GM10248 (cell line): ENCODE results near the gene SERPINA5.

ENCODE experiments used
- CTCF ChIA-PET: fragments of 300-600 bp; sonication (Branson Sonifier 250); formaldehyde crosslinking; extraction: SDS; loops from one replicate; lab custom pipeline; 2021; ENCODE audit warnings: antibody characterized with exemption; lab: Yijun Ruan, JAX
- POLR2A ChIA-PET: fragments of 350-650 bp; sonication (Branson Sonifier 250); formaldehyde crosslinking; extraction: SDS; loops from one replicate; lab custom pipeline; 2020; ENCODE audit warnings: antibody characterized with exemption; lab: Yijun Ruan, JAX
- DNase-seq: peaks from one replicate; pipeline ENCODE4 v3.0.0; 2012; ENCODE audit errors: extremely low spot score
- CTCF ChIP-seq: IDR thresholded peaks from 2 replicates; pipeline ENCODE4 v1.5.1; 2012; ENCODE audit warnings: mild to moderate bottlenecking, low read depth; ENCODE audit errors: extremely low read depth, missing control alignments, control extremely low read depth

Gene SERPINA5

GRCh38 chr14:94594441-94594840 is 13.2 kb downstream of the SERPINA5 start:
- no peak for TF ChIP-seq CTCF
- no peak for DNase-seq
- CTCF ChIA-PET, result no interaction called here
- POLR2A ChIA-PET, result no interaction called here

- CTCF ChIA-PET, result interaction anchor here (0.7 kb wide), 1 partner anchor 9 kb away, joined by 3 read pairs; no protein-coding TSS in a partner anchor
- no peak for TF ChIP-seq CTCF
- no peak for DNase-seq
- POLR2A ChIA-PET, result no interaction called here
These were observed 14.7 kb downstream of the SERPINA5 start for GRCh38 chr14:94595912-94596311.

- no peak for DNase-seq
- CTCF ChIA-PET, result no interaction called here
- POLR2A ChIA-PET, result no interaction called here
- no peak for TF ChIP-seq CTCF
These were observed 15.1 kb downstream of the SERPINA5 start for GRCh38 chr14:94596361-94596760.

GRCh38 chr14:94597788-94598187 is 16.6 kb downstream of the SERPINA5 start:
- no peak for TF ChIP-seq CTCF
- no peak for DNase-seq
- ChIA-PET CTCF (no interaction called here), POLR2A (no interaction called here)

- ChIA-PET CTCF (no interaction called here), POLR2A (no interaction called here)
- no peak for TF ChIP-seq CTCF
- DNase-seq, result no peak
These were observed 17.2 kb downstream of the SERPINA5 start for GRCh38 chr14:94598506-94598815.

- no peak for DNase-seq
- POLR2A ChIA-PET, result no interaction called here
- TF ChIP-seq CTCF, result no peak
- CTCF ChIA-PET, result no interaction called here
These were observed 17.8 kb downstream of the SERPINA5 start for GRCh38 chr14:94598816-94599655.

- no peak for DNase-seq
- ChIA-PET POLR2A (no interaction called here), CTCF (no interaction called here)
- no peak for TF ChIP-seq CTCF
These were observed 18.4 kb downstream of the SERPINA5 start for GRCh38 chr14:94599656-94600004.
